ENCODE measurements around the gene GAP43. TPM values are rescaled to one million over a fixed set of nuclear protein-coding genes. Genes with fewer than 3 reads are reported as not detected.

Gene GAP43
- total RNA-seq, 1 experiment from 2014 or later, result not detected

GRCh38 chr3:115657168-115657567 lies 33.9 kb downstream of the GAP43 start:
- DNase-seq (ENCODE audit: low read depth, low spot score), result no peak
- in situ Hi-C loops (cut with HindIII; ENCODE audit: low pct_unique_long_range_greater_than_20kb, low sequenced_read_pairs), result no loop called here

GRCh38 chr3:115658032-115658336 lies 34.7 kb downstream of the GAP43 start:
- DNase-seq (ENCODE audit: low read depth, low spot score), result no peak
- in situ Hi-C loops (cut with HindIII; ENCODE audit: low pct_unique_long_range_greater_than_20kb, low sequenced_read_pairs), result no loop called here

GRCh38 chr3:115658337-115659181 lies 35.2 kb downstream of the GAP43 start:
- peak; percentile 65 for DNase-seq (ENCODE audit: low read depth, low spot score)
- in situ Hi-C loops (cut with HindIII; ENCODE audit: low pct_unique_long_range_greater_than_20kb, low sequenced_read_pairs), result no loop called here

GRCh38 chr3:115659253-115660220 lies 36.2 kb downstream of the GAP43 start:
- in situ Hi-C loops (cut with HindIII; ENCODE audit: low pct_unique_long_range_greater_than_20kb, low sequenced_read_pairs), result no loop called here
- DNase-seq (ENCODE audit: low read depth, low spot score), result no peak

GRCh38 chr3:115660646-115661337 lies 37.5 kb downstream of the GAP43 start:
- in situ Hi-C loops (cut with HindIII; ENCODE audit: low pct_unique_long_range_greater_than_20kb, low sequenced_read_pairs), result no loop called here
- DNase-seq (ENCODE audit: low read depth, low spot score), result no peak

- in situ Hi-C loops (cut with HindIII; ENCODE audit: low pct_unique_long_range_greater_than_20kb, low sequenced_read_pairs), result no loop called here
- DNase-seq (ENCODE audit: low read depth, low spot score), result no peak
Observed at GRCh38 chr3:115662356-115662755, 39.0 kb downstream of the GAP43 start.

- in situ Hi-C loops (cut with HindIII; ENCODE audit: low pct_unique_long_range_greater_than_20kb, low sequenced_read_pairs), result no loop called here
Observed at GRCh38 chr3:115663414-115663813, 40.1 kb downstream of the GAP43 start.

GRCh38 chr3:115666081-115666480 lies 42.8 kb downstream of the GAP43 start:
- in situ Hi-C loops (cut with HindIII; ENCODE audit: low pct_unique_long_range_greater_than_20kb, low sequenced_read_pairs), result no loop called here
- no peak for DNase-seq (ENCODE audit: low read depth, low spot score)

More at GRCh38 chr3:115663414-115663813, 40.1 kb downstream of the GAP43 start:
- no peak for DNase-seq (ENCODE audit: low read depth, low spot score)

- in situ Hi-C loops (cut with HindIII; ENCODE audit: low pct_unique_long_range_greater_than_20kb, low sequenced_read_pairs), result no loop called here
- no peak for DNase-seq (ENCODE audit: low read depth, low spot score)
Observed at GRCh38 chr3:115666920-115667737, 43.8 kb downstream of the GAP43 start.

- no peak for DNase-seq (ENCODE audit: low read depth, low spot score)
Observed at GRCh38 chr3:115667738-115668065, 44.4 kb downstream of the GAP43 start.

GRCh38 chr3:115670911-115671310 lies 47.6 kb downstream of the GAP43 start:
- in situ Hi-C loops (cut with HindIII; ENCODE audit: low pct_unique_long_range_greater_than_20kb, low sequenced_read_pairs), result no loop called here
- DNase-seq (ENCODE audit: low read depth, low spot score), result no peak

More at GRCh38 chr3:115667738-115668065, 44.4 kb downstream of the GAP43 start:
- in situ Hi-C loops (cut with HindIII; ENCODE audit: low pct_unique_long_range_greater_than_20kb, low sequenced_read_pairs), result no loop called here

- in situ Hi-C loops (cut with HindIII; ENCODE audit: low pct_unique_long_range_greater_than_20kb, low sequenced_read_pairs), result no loop called here
- no peak for DNase-seq (ENCODE audit: low read depth, low spot score)
Observed at GRCh38 chr3:115671761-115672455, 48.6 kb downstream of the GAP43 start.

- in situ Hi-C loops (cut with HindIII; ENCODE audit: low pct_unique_long_range_greater_than_20kb, low sequenced_read_pairs), result no loop called here
- DNase-seq (ENCODE audit: low read depth, low spot score), result no peak
Observed at GRCh38 chr3:115673881-115674280, 50.6 kb downstream of the GAP43 start.

GRCh38 chr3:115676336-115676735 lies 53.0 kb downstream of the GAP43 start:
- no peak for DNase-seq (ENCODE audit: low read depth, low spot score)

GRCh38 chr3:115680803-115681345 lies 57.6 kb downstream of the GAP43 start:
- no peak for DNase-seq (ENCODE audit: low read depth, low spot score)
- in situ Hi-C loops (cut with HindIII; ENCODE audit: low pct_unique_long_range_greater_than_20kb, low sequenced_read_pairs), result no loop called here

More at GRCh38 chr3:115676336-115676735, 53.0 kb downstream of the GAP43 start:
- in situ Hi-C loops (cut with HindIII; ENCODE audit: low pct_unique_long_range_greater_than_20kb, low sequenced_read_pairs), result no loop called here

- DNase-seq (ENCODE audit: low read depth, low spot score), result no peak
- in situ Hi-C loops (cut with HindIII; ENCODE audit: low pct_unique_long_range_greater_than_20kb, low sequenced_read_pairs), result no loop called here
Observed at GRCh38 chr3:115681736-115682135, 58.4 kb downstream of the GAP43 start.

Measured in SK-MEL-5 (cell line).